Adrenal gland (tissue), 5 donors: ENCODE results near the gene ARID5B.

Source experiments
- CTCF ChIP-seq, 6 experiments: fragments of 450-650 bp in 4 of 6; fragments of 200-600 bp in 2 of 6; sonication (generic) in 1 of 6; IDR thresholded peaks; 1 replicate in 5 of 6; 2 replicates in 1 of 6; pipeline versions ENCODE4 v1.5.1 to v1.8.0; 2016 to 2021; ENCODE audit warnings: antibody characterized with exemption in 6 of 6, mild to moderate bottlenecking in 2 of 6, moderate library complexity in 1 of 6
- POLR2A ChIP-seq, 2 donors: fragments of 450-650 bp; IDR thresholded peaks; one replicate each; pipeline ENCODE4 v1.6.1; 2017; ENCODE audit warnings: antibody characterized with exemption in 2 of 2, mild to moderate bottlenecking in 2 of 2, moderate library complexity in 1 of 2
- donor health status: DM: no; HTN: no; CAD: no.

GRCh38 chr10:62021978-62022802 is 120.7 kb downstream of the ARID5B start:
- TF ChIP-seq CTCF (IDR thresholded peaks at IDR 0.05) (no peak), POLR2A (IDR thresholded peaks at IDR 0.05) (no peak)
